GF-D8 (cell line): Measurements from ENCODE around the gene TLDC2.
"Not testable (repeated sequence)": the region's sequence is repeated elsewhere in the genome, so short reads cannot be mapped to it uniquely, and the experiment has no call there.

ENCODE experiments used
- DNase-seq: peaks from one replicate; lab custom pipeline; 2025; lab: John Stamatoyannopoulos, UW

Gene TLDC2

GRCh38 chr20:36908603-36909002 is 32.7 kb downstream of the TLDC2 start:
- no peak for DNase-seq

DNA sequence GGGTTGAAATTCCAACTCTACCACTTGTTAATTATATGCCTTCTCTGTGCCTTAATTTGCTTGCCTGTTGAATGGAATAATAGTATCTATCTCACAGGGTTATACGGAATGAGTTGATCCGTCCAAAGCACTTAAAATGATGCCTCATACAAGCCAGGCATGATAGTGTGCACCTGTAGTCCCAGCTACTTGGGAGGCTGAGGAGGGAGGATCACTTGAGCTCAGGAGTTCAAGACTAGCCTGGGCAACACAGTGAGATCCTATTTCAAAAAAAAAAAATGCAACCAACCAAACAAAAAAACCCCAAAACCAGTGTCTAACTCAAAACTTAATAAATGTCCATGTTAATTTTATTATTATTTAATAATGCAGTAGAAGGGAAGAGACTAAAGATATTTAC is 40.3 kb downstream of the TLDC2 start:
- DNase-seq, result no peak

- no peak for DNase-seq
Observed at GRCh38 chr20:36917240-36917639, 41.3 kb downstream of the TLDC2 start.

- DNase-seq, result no peak
Observed at GRCh38 chr20:36917943-36918342, 42.0 kb downstream of the TLDC2 start.

GRCh38 chr20:36919715-36920333 is 43.9 kb downstream of the TLDC2 start:
- peak; percentile 23 for DNase-seq

DNA sequence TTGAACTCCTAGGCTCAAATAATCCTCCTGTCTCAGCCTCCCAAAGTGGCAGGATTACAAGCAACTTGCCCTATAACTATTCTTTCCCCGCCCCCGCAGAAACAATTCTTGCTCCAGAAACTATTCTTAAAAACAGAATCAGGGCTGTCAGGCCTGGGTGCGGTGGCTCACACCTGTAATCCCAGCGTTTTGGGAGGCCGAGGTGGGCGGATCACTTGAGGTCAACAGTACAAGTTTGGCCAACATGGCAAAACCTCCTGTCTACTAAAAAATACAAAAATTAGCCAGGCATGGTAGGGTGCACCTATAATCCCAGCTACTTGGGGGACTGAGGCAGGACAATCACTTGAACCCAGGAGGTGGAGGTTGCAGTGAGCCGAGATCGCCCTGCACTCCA is 44.4 kb downstream of the TLDC2 start:
- DNase-seq, result no peak

DNA sequence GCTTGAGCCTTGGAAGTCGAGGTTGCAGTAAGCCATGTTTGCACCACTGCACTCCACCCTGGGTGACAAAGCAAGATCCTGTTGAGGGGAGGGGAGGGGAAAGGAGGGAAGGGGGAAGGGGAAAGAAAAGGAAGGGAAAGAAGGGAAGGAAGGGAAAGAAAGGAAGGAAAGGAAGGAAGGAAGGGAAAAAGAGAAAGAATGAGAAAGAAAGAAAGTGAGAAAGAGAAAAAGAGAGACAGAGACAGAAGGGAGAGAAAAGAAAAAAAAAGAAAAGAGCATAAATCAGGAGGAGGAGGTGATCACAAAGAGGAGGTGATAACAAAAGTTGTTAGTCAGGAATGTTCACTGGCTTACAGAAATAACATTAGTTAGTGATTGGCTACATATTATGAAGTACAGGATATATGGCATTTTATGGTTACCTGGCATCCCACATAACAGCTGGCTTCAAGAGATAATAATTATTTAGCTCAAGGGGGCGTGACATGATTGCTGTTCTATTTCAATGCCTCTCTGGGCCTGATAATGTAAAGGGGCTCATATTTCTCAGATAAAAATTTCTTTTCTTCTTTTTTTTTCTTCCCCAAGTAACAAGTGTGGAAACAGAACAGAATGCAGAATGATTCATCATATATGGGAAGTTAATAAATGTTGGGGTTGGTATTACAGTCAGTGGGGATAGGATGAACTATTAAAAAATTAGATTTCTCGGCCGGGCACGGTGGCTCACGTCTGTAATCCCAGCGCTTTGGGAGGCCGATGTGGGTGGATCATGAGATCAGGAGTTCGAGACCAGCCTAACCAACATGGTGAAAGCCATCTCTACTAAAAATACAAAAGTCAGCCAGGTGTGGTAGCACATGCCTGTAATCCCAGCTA is 48.5 kb downstream of the TLDC2 start:
- no peak for DNase-seq

DNA sequence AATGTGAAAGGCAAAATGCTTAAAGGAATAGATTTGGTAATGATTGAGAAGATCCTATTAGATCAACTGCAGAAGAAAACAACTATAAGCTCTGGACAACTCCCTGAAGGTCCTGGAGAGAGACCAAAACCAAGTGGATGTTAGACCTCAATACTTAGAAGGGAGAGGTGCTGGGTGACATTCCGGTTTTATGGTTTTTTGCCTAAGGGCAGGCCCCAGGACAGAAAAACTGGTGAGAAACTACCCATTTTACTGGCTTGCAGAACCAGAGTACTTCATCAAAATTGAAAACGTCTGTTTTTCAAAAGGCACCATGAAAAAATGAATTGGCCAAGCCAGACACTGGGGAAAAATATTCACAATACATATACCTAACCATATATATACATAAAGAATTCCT is 49.3 kb downstream of the TLDC2 start:
- DNase-seq, result no peak

- DNase-seq, result no peak
Observed at GRCh38 chr20:36926653-36927200, 50.8 kb downstream of the TLDC2 start.

GRCh38 chr20:36927704-36928103 is 51.8 kb downstream of the TLDC2 start:
- DNase-seq, result no peak

GRCh38 chr20:36929290-36929689 is 53.4 kb downstream of the TLDC2 start:
- no peak for DNase-seq

GRCh38 chr20:36929691-36930090 is 53.8 kb downstream of the TLDC2 start:
- DNase-seq, result no peak

GRCh38 chr20:36932067-36932466 is 56.1 kb downstream of the TLDC2 start:
- not testable (repeated sequence) for DNase-seq

GRCh38 chr20:36932476-36933426 is 56.8 kb downstream of the TLDC2 start:
- DNase-seq, result no peak

GRCh38 chr20:36933571-36933970 is 57.6 kb downstream of the TLDC2 start:
- DNase-seq, result not testable (repeated sequence)

DNA sequence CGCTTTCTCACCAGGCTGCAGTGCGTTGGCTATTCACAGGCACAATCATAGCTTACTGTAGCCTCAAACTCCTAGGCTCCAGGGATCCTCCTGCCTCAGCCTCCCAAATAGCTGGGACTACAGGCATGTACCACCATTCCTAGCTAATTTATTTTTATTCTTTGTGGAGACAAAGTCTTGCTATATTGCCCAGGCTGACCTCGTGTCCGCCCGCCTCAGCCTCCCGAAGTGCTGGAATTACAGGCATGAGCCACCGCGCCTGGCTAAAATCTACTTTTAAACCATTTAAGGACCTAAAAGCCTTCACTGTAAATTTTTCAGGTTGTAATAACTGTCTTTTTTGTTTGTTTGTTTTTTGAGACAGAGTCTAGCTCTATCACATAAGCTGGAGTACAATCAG is 60.4 kb downstream of the TLDC2 start:
- DNase-seq, result no peak

DNA sequence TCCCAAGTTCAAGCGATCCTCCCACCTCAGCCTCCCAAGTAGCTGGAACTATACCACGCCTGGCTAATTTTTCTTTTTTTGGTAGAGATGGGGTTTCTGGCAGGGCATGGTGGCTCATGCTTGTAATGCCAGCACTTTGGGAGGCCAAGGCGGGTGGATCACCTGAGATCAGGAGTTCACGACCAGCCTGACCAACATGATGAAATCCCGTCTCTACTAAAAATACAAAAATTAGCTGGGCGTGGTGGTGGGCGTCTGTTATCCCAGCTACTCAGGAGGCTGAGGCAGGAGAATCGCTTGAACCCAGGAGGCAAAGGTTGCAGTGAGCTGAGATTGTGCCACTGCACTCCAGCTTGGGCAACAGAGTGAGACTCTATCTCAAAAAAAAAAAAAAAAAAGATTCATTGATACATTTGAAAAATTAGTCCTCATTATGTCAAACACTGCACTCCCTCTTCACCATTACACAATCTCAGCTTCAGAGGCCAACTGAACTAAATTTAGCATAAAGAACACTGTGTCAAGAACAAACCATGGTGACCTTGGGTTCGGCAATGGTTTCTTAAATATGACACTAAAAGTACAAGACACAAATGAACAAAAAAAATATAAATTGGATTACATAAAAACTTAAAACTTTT is 60.9 kb downstream of the TLDC2 start:
- DNase-seq, result not testable (repeated sequence)

DNA sequence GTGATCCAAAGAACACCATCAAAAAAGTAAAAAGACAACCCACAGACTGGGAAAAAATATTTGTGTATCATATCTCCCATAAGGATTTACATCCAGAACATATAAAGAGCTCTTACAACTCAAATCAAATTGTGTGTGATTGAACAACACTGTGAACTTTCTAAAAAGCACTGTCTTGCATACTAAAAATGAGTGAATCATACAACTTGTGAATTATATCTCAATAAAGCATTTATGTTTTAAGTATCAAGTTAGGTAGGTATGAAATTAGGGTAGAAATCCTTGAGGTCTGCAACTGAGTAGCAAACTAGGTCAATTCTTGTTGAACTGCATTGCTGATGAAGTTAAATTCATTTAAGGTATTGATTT is 61.4 kb downstream of the TLDC2 start:
- DNase-seq, result no peak

DNA sequence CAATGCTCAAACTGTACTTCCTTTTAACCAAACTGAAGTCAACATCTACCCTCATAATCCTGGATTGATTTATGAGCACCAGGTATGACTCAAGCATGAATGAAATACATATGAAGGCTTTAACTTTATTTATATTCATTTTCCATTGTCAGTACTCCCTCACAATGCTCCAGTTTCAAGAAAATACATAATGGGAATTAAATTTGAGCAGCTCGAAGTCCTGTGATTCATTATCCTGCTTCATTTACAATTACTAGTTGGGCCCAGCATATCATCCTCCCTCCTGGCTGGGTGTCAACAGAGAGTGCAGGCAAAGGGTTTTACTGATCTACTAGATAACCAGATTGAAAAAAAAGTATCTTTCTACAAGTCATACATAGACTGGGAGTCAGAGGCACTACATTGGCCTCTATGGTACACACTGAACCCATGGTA is 65.5 kb downstream of the TLDC2 start:
- DNase-seq, result no peak
